Upper lobe of right lung (tissue), 1 donor: ENCODE data around the gene TBC1D22A. TPM values are rescaled to one million over a fixed set of nuclear protein-coding genes. Genes with fewer than 3 reads are reported as not detected.
"Not testable (repeated sequence)": the region's sequence is repeated elsewhere in the genome, so short reads cannot be mapped to it uniquely, and the experiment has no call there.

Experiments
- ATAC-seq: fragments of 200-7000 bp; cut with Tn5 transposase; one replicate; pipeline ENCODE4 v1.9.1; 2020; ENCODE audit warnings: mild to moderate bottlenecking, moderate library complexity
- DNase-seq: peaks from one replicate; pipeline ENCODE4 v3.0.0-alpha.2; 2020
- H3K27ac ChIP-seq: fragments of 200-600 bp; one replicate; pipeline ENCODE4 v1.8.0; 2022
- H3K27me3 ChIP-seq: fragments of 200-600 bp; one replicate; pipeline ENCODE4 v1.8.0; 2022; ENCODE audit warnings: mild to moderate bottlenecking
- H3K36me3 ChIP-seq: fragments of 200-600 bp; one replicate; pipeline ENCODE4 v1.8.0; 2022
- H3K4me1 ChIP-seq: fragments of 200-600 bp; one replicate; pipeline ENCODE4 v1.8.0; 2022
- H3K4me3 ChIP-seq: fragments of 200-600 bp; one replicate; pipeline ENCODE4 v1.8.0; 2022; ENCODE audit warnings: mild to moderate bottlenecking
- H3K9me3 ChIP-seq: fragments of 200-600 bp; one replicate; pipeline ENCODE4 v1.8.0; 2022
- intact Hi-C: fragments of 100-400 bp; cut with DNase I; formaldehyde crosslinking; loops from one replicate; pipeline ENCODE4 v1.11.0; 2022
- total RNA-seq: library from RNA; stranded (reverse); fragmentation: NEBNext Ultra II Directional; extraction: Animal tissue kit (Norgen Biotek cat#: 25700); gene quantifications from one replicate; pipeline ENCODE4 v1.2.1, GENCODE V29; 2021
- TF ChIP-seq, protein P1 (sequence below): fragments of 200-600 bp; IDR thresholded peaks from one replicate; pipeline ENCODE4 v1.8.0; 2022; ENCODE audit warnings: antibody characterized with exemption
- donor health status: DM: no; HTN: yes; CAD: no; lungs with severe emphysema.

The TBC1D22A gene
- total RNA-seq, 1 donor from 2014 or later, result 31.3 TPM

DNA sequence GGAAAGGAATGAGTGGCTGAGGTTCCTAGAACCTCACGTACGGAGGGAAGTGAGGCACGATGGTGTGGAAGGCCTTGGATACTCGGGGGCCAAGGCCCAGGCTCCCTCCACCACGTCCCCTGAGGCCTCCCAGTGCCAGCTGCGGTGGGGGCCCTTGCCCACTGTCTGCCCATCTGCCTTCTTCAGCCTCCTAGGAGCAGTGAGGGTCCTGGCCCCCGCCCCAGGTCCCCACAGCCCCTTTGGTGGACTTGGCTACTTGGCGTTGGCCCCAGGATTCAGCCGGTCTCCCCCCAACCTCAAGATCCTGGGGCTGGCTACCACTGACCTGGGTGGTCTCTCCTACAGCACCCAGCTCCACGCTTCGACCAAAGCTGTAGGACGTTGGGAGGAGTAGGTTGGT lies 373.6 kb downstream of the TBC1D22A start:
- ATAC-seq (no peak), DNase-seq (no peak)
- Histone ChIP-seq H3K4me3 (no peak overlapping the region), H3K36me3 (no peaks in the 10 kb centered on the region), H3K27me3 (no peaks in the 10 kb centered on the region), H3K27ac (no peak overlapping the region), H3K4me1 (no peaks in the 10 kb centered on the region), H3K9me3 (no peaks in the 10 kb centered on the region)
- intact Hi-C loops, result no loop called here
- TF ChIP-seq, protein P1, sequence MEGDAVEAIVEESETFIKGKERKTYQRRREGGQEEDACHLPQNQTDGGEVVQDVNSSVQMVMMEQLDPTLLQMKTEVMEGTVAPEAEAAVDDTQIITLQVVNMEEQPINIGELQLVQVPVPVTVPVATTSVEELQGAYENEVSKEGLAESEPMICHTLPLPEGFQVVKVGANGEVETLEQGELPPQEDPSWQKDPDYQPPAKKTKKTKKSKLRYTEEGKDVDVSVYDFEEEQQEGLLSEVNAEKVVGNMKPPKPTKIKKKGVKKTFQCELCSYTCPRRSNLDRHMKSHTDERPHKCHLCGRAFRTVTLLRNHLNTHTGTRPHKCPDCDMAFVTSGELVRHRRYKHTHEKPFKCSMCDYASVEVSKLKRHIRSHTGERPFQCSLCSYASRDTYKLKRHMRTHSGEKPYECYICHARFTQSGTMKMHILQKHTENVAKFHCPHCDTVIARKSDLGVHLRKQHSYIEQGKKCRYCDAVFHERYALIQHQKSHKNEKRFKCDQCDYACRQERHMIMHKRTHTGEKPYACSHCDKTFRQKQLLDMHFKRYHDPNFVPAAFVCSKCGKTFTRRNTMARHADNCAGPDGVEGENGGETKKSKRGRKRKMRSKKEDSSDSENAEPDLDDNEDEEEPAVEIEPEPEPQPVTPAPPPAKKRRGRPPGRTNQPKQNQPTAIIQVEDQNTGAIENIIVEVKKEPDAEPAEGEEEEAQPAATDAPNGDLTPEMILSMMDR, result no peak

DNA sequence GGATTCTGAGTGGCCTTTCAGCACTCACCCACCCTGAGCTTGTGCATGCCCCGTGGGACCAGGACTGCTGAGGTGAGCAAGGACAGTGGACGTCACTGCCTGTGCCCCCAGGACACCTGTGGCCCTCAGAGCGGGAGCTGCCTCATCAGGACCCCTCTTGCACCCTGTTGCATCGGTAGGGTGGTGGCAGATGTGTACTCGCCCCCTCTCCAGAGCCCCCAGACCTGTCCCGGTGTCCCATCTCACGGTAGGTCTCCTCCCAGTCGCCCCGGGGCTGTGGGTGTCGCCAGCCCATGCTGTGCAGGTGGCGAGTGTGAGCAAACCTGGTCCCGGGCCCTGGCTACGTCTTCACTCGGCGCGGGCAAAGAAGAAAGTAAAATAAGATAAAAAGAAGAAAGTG lies 374.2 kb downstream of the TBC1D22A start:
- TF ChIP-seq, protein P1, result no peak
- Histone ChIP-seq H3K9me3 (no peaks in the 10 kb centered on the region), H3K27me3 (no peaks in the 10 kb centered on the region), H3K4me3 (no peak overlapping the region), H3K36me3 (no peaks in the 10 kb centered on the region), H3K27ac (no peak overlapping the region), H3K4me1 (no peaks in the 10 kb centered on the region)
- ATAC-seq, result no peak
- no peak for DNase-seq
- intact Hi-C loops, result no loop called here

DNA sequence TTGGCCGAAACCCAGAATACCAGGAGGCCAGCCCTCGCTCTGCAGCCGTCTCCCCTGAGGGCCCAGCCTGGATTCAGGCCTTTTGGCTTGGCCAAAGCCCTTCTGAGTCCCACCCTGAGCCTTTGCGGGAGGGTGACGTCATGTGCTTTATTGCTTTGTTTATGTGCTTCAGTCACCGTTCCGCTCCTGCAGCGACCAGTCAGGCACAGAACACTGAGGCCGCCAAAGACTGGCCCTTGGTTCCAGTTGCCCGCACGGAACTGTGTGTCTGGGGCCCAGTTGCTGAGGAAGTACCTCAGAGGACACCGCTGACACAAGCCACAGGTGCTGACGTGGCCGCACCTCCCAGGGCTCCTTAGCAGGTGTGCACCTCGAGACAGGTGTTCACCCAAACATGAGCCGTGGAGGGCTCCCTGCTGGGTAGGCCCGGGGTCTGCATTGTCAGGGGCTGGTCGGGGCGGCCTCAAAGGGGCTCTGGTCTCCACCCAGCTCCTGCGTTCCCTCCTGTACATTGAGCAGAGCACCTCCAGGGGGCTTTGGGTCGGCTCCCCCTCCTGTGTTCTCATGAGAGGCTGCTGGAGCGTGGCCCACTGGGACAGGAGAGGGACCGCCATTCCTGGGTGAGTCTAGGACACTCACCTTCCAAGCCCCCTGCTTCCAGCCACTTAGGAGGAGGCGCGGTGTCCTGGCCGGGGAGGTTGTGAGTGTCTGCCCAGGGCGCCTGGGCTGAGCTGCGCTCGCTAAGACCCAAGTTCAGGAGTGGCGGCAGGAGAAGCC lies 376.8 kb downstream of the TBC1D22A start:
- Histone ChIP-seq H3K27me3 (no peaks in the 10 kb centered on the region), H3K27ac (no peak overlapping the region), H3K4me1 (no peaks in the 10 kb centered on the region), H3K9me3 (no peaks in the 10 kb centered on the region), H3K4me3 (no peak overlapping the region), H3K36me3 (no peaks in the 10 kb centered on the region)
- intact Hi-C loops, result no loop called here
- ATAC-seq (no peak), DNase-seq (no peak)
- TF ChIP-seq, protein P1, result no peak

DNA sequence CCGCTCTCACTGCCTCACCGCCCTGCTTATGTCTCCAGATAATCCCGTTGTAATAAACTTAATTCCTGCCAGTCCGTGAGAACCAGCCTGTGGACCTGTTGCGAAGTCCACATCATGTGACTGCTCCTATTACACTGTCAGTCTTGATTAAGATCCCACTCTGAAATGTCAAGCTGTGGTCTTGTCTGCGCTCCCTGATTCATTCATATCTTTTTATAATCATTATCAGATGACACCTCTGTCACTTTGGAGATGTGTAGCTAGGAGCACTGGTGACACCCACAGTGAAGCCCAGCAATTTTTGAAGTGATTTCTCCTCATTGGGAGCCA lies 377.3 kb downstream of the TBC1D22A start:
- Histone ChIP-seq H3K27me3 (no peaks in the 10 kb centered on the region), H3K27ac (no peak overlapping the region), H3K4me1 (no peaks in the 10 kb centered on the region), H3K4me3 (no peak overlapping the region), H3K9me3 (no peaks in the 10 kb centered on the region), H3K36me3 (no peaks in the 10 kb centered on the region)
- DNase-seq (no peak), ATAC-seq (no peak)
- intact Hi-C loops, result no loop called here
- TF ChIP-seq, protein P1, result no peak

DNA sequence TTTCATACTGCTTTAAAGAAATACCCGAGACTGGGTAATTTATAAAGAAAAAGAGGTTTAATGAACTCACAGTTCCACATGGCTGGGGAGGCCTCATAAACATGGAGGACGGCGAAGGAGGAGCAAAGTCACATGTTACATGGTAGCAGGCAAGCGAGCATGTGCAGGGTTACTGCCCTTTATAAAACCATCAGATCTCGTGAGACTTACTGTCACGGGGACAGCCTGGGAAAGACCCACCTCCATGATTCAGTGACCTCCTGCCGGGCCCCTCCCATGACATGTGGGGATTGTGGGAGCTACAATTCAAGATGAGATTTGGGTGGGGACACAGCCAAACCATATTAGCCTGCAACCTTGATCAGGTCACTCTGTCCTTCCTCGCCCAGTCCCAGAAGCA lies 378.5 kb downstream of the TBC1D22A start:
- DNase-seq, H3K27ac ChIP-seq, H3K9me3 ChIP-seq, H3K36me3 ChIP-seq, H3K4me3 ChIP-seq, ATAC-seq, H3K27me3 ChIP-seq, H3K4me1 ChIP-seq, intact Hi-C loops: not testable (repeated sequence)

DNA sequence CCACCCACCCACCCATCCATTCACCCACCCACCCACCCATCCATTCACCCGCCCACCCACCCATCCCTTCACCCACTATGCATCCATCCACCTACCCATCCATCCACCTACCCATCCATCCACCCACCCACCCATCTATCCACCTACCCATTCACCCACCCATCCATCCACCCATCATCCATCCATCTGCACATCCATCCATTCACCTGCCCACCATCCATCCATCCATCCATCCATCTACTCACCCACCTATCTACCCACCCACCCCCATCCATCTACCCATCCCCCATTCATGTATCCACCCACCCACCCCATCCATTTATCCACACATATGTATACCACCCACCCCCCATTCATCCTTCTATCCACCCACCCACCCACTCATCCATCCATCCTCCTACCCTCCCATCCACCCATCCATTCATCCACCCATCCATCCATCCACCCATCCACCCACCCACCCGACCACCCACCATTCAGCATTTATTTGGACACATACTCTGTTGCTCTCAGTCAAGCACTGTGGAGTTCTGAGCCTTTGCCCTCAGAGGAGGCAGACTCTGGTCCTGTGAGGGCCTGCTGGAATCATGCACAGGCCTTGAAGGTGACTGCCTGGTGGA lies 380.1 kb downstream of the TBC1D22A start:
- intact Hi-C loops, result no loop called here
- H3K4me1 ChIP-seq, result no peaks in the 10 kb centered on the region
- TF ChIP-seq, protein P1, result no peak

More for the DNA sequence above, 380.1 kb downstream of the TBC1D22A start:
- H3K36me3 ChIP-seq, result no peaks in the 10 kb centered on the region
- H3K27ac ChIP-seq, result no peak overlapping the region
- no peak for DNase-seq
- no peaks in the 10 kb centered on the region for H3K27me3 ChIP-seq
- no peak overlapping the region for H3K4me3 ChIP-seq
- no peak for ATAC-seq
- H3K9me3 ChIP-seq, result no peaks in the 10 kb centered on the region
